Stimulated activated CD4-positive, alpha-beta T cell treated with anti-CD3 and anti-CD28 coated beads, Interleukin-15, amount 100 ng/mL, for 24 hours (primary cell): Measurements from ENCODE around the gene EPC2.
A peak's percentile ranks its signal among the peaks of the same experiment; 100 is the strongest.

ENCODE experiments used
- DNase-seq: peaks from one replicate; pipeline ENCODE4 v3.0.0-alpha.2; 2020

EPC2 gene

GRCh38 chr2:148643998-148644882 is at the start of gene EPC2:
Gene EPC2 (plus strand): TSS chr2:148644751. CDS start chr2:148645018, 267 bp downstream.
- peak; percentile 88 for DNase-seq

- no peak for DNase-seq
Observed at GRCh38 chr2:148596018-148596417, 48.5 kb upstream of the EPC2 start.

GRCh38 chr2:148599109-148599991 is 45.2 kb upstream of the EPC2 start:
- no peak for DNase-seq

- DNase-seq: peak; percentile 48
Observed at GRCh38 chr2:148602885-148603561, 41.5 kb upstream of the EPC2 start.

GRCh38 chr2:148603562-148603920 is 41.0 kb upstream of the EPC2 start:
- no peak for DNase-seq

GRCh38 chr2:148604927-148605326 is 39.6 kb upstream of the EPC2 start:
- no peak for DNase-seq

GRCh38 chr2:148607566-148607965 is 37.0 kb upstream of the EPC2 start:
- no peak for DNase-seq

GRCh38 chr2:148613231-148614013 is 31.1 kb upstream of the EPC2 start:
- no peak for DNase-seq

- no peak for DNase-seq
Observed at GRCh38 chr2:148614014-148614321, 30.6 kb upstream of the EPC2 start.

- DNase-seq: peak; percentile 11
Observed at GRCh38 chr2:148614322-148615049, 30.1 kb upstream of the EPC2 start.

GRCh38 chr2:148615381-148615841 is 29.1 kb upstream of the EPC2 start:
- DNase-seq: no peak

GRCh38 chr2:148616662-148617061 is 27.9 kb upstream of the EPC2 start:
- no peak for DNase-seq

GRCh38 chr2:148617219-148617618 is 27.3 kb upstream of the EPC2 start:
- DNase-seq: no peak

GRCh38 chr2:148619560-148620195 is 24.9 kb upstream of the EPC2 start:
- no peak for DNase-seq

- no peak for DNase-seq
Observed at GRCh38 chr2:148622366-148622765, 22.2 kb upstream of the EPC2 start.

GRCh38 chr2:148623086-148623485 is 21.5 kb upstream of the EPC2 start:
- no peak for DNase-seq

GRCh38 chr2:148627224-148627623 is 17.3 kb upstream of the EPC2 start:
- DNase-seq: no peak

GRCh38 chr2:148634749-148635148 is 9.8 kb upstream of the EPC2 start:
- no peak for DNase-seq

- DNase-seq: no peak
Observed at GRCh38 chr2:148638543-148638942, 6.0 kb upstream of the EPC2 start.

- no peak for DNase-seq
Observed at GRCh38 chr2:148640767-148641166, 3.8 kb upstream of the EPC2 start.

GRCh38 chr2:148642112-148642744 is 2.3 kb upstream of the EPC2 start:
- DNase-seq: no peak
